Natural killer cell (primary cell): ENCODE data around the gene PAMR1. TPM values are rescaled to one million over a fixed set of nuclear protein-coding genes. Genes with fewer than 3 reads are reported as not detected.

Source experiments
- ATAC-seq, 3 donors: fragments of 150-1000 bp in 2 of 3; fragments of 200-7000 bp in 1 of 3; cut with Tn5 transposase; 1 replicate in 1 of 3; 2 replicates in 2 of 3; pipeline ENCODE4 v1.10.0; 2021; ENCODE audit warnings: mild to moderate bottlenecking in 2 of 3, moderate library complexity in 2 of 3
- DNase-seq, 2 donors: peaks; one replicate each; pipeline versions ENCODE4 v3.0.0 to v3.0.0-alpha.2; 2013 to 2021; ENCODE audit warnings: mixed read lengths in 1 of 2
- H3K27ac ChIP-seq: one replicate; pipeline ENCODE4 v1.5.1; 2013; ENCODE audit warnings: mild to moderate bottlenecking, low read length
- H3K27me3 ChIP-seq: one replicate; pipeline ENCODE4 v1.6.1; 2013; ENCODE audit warnings: low read length; ENCODE audit not compliant: control insufficient read depth, insufficient read depth
- H3K36me3 ChIP-seq: one replicate; pipeline ENCODE4 v1.6.1; 2013; ENCODE audit warnings: low read length; ENCODE audit not compliant: control insufficient read depth, insufficient read depth
- H3K4me1 ChIP-seq: one replicate; pipeline ENCODE4 v1.6.1; 2013; ENCODE audit warnings: low read length; ENCODE audit not compliant: control insufficient read depth, insufficient read depth
- H3K4me3 ChIP-seq: one replicate; pipeline ENCODE4 v1.5.1; 2013; ENCODE audit warnings: low read length
- H3K9me3 ChIP-seq: one replicate; pipeline ENCODE4 v1.6.1; 2013; ENCODE audit warnings: low read length; ENCODE audit not compliant: control insufficient read depth, insufficient read depth
- H3K27ac Mint-ChIP-seq, 2 donors: one replicate each; pipeline ENCODE4 v1.8.0; 2022; ENCODE audit warnings: mild to moderate bottlenecking in 2 of 2, mixed read lengths in 2 of 2, moderate library complexity in 1 of 2
- H3K27me3 Mint-ChIP-seq, 2 donors: one replicate each; pipeline ENCODE4 v1.8.0; 2022; ENCODE audit warnings: low read depth in 2 of 2, mixed read lengths in 2 of 2
- H3K36me3 Mint-ChIP-seq: one replicate; pipeline ENCODE4 v1.8.0; 2022; ENCODE audit warnings: mixed read lengths
- H3K4me1 Mint-ChIP-seq, 2 donors: one replicate each; pipeline ENCODE4 v1.8.0; 2022; ENCODE audit warnings: mixed read lengths in 2 of 2
- H3K4me3 Mint-ChIP-seq: one replicate; pipeline ENCODE4 v1.8.0; 2022; ENCODE audit warnings: mild to moderate bottlenecking, moderate library complexity, mixed read lengths
- H3K9me3 Mint-ChIP-seq, 2 donors: one replicate each; pipeline ENCODE4 v1.8.0; 2022; ENCODE audit warnings: mixed read lengths in 2 of 2
- CTCF ChIP-seq: fragments of 200-600 bp; IDR thresholded peaks from one replicate; pipeline ENCODE4 v1.8.0; 2022; ENCODE audit warnings: antibody characterized with exemption
- WGBS: methylation state at CpG from one replicate; pipeline ENCODE4 v1.1.7; 2013; ENCODE audit warnings: missing lambda C conversion rate; ENCODE audit not compliant: insufficient coverage; 5-methylcytosine and 5-hydroxymethylcytosine counted together
- intact Hi-C: fragments of 100-400 bp; cut with micrococcal nuclease; formaldehyde crosslinking; loops from one replicate; pipeline ENCODE4 v1.14.2; 2022
- total RNA-seq, 4 donors: library from RNA; stranded (reverse); fragments of 120-200 nt in 1 of 4; gene quantifications; one replicate each; pipeline versions ENCODE4 v1.2.3 to v1.2.4, GENCODE V29; 2013 to 2022

PAMR1 gene
- total RNA-seq, 3 donors from 2014 or later (not counting 1 experiment from before 2014, with no cell fraction given): not detected

GRCh38 chr11:35415487-35415886, 109.9 kb downstream of the PAMR1 start:
- peaks cover 11% of the 10 kb centered on the region for H3K4me1 ChIP-seq
- H3K9me3 Mint-ChIP-seq: no peaks in the 10 kb centered on the region
- no peak overlapping the region for H3K27ac Mint-ChIP-seq
- H3K27ac ChIP-seq: no peak overlapping the region
- H3K4me3 Mint-ChIP-seq: no peak overlapping the region
- 76% methylated on average over 1 of the region's 2 CpGs for whole genome bisulfite sequencing
- H3K4me3 ChIP-seq: no peak overlapping the region
- ATAC-seq (no peak), DNase-seq (no peak)
- H3K4me1 Mint-ChIP-seq: peaks cover 0 to 5% of the 10 kb centered on the region in 2 donors
- H3K36me3 Mint-ChIP-seq: no peaks in the 10 kb centered on the region
- H3K36me3 ChIP-seq: no peaks in the 10 kb centered on the region
- no peak for TF ChIP-seq CTCF
- H3K27me3 Mint-ChIP-seq: peaks cover 48 to 79% of the 10 kb centered on the region in 2 donors
- intact Hi-C loops: no loop called here
- no peaks in the 10 kb centered on the region for H3K9me3 ChIP-seq
- H3K27me3 ChIP-seq: peaks cover 27% of the 10 kb centered on the region

GRCh38 chr11:35414776-35415175, 110.6 kb downstream of the PAMR1 start:
- Mint-ChIP-seq H3K9me3 (no peaks in the 10 kb centered on the region), H3K4me3 (no peak overlapping the region), H3K27ac (no peak overlapping the region), H3K36me3 (no peaks in the 10 kb centered on the region), H3K27me3 (peaks cover 47 to 77% of the 10 kb centered on the region in 2 donors), H3K4me1 (peaks cover 0 to 5% of the 10 kb centered on the region in 2 donors)
- intact Hi-C loops: no loop called here
- no peak for DNase-seq
- 55% methylated on average over 2 of the region's 2 CpGs for WGBS
- Histone ChIP-seq H3K9me3 (no peaks in the 10 kb centered on the region), H3K4me3 (no peak overlapping the region), H3K27me3 (peaks cover 24% of the 10 kb centered on the region), H3K4me1 (peaks cover 5% of the 10 kb centered on the region), H3K36me3 (no peaks in the 10 kb centered on the region), H3K27ac (no peak overlapping the region)
- TF ChIP-seq CTCF: no peak
- no peak for ATAC-seq

- Histone ChIP-seq H3K27me3 (peaks cover 24% of the 10 kb centered on the region), H3K9me3 (no peaks in the 10 kb centered on the region), H3K36me3 (no peaks in the 10 kb centered on the region), H3K4me3 (no peak overlapping the region), H3K27ac (no peak overlapping the region), H3K4me1 (peaks cover under 1% of the 10 kb centered on the region)
- intact Hi-C loops: no loop called here
- DNase-seq (no peak), ATAC-seq (no peak)
- H3K4me1 Mint-ChIP-seq: peaks cover 0 to 5% of the 10 kb centered on the region in 2 donors
- H3K36me3 Mint-ChIP-seq: no peaks in the 10 kb centered on the region
- no peaks in the 10 kb centered on the region for H3K9me3 Mint-ChIP-seq
- peaks cover 47 to 77% of the 10 kb centered on the region in 2 donors for H3K27me3 Mint-ChIP-seq
- no peak overlapping the region for H3K4me3 Mint-ChIP-seq
- TF ChIP-seq CTCF: no peak
- 88% methylated on average over 5 of the region's 6 CpGs for WGBS
- no peak overlapping the region for H3K27ac Mint-ChIP-seq
Measured at GRCh38 chr11:35414311-35414710, 111.1 kb downstream of the PAMR1 start.

GRCh38 chr11:35413598-35413997, 111.8 kb downstream of the PAMR1 start:
- 77% methylated on average over 3 of the region's 3 CpGs for WGBS
- H3K4me3 ChIP-seq: no peak overlapping the region
- DNase-seq (no peak), ATAC-seq (no peak)
- H3K4me1 ChIP-seq: no peaks in the 10 kb centered on the region
- H3K4me3 Mint-ChIP-seq: no peak overlapping the region
- no peak overlapping the region for H3K27ac Mint-ChIP-seq
- H3K27ac ChIP-seq: no peak overlapping the region
- peaks cover 44 to 75% of the 10 kb centered on the region in 2 donors for H3K27me3 Mint-ChIP-seq
- no peaks in the 10 kb centered on the region for H3K9me3 ChIP-seq
- peaks cover 0 to 3% of the 10 kb centered on the region in 2 donors for H3K4me1 Mint-ChIP-seq
- peaks cover 24% of the 10 kb centered on the region for H3K27me3 ChIP-seq
- H3K36me3 Mint-ChIP-seq: no peaks in the 10 kb centered on the region
- no peak for TF ChIP-seq CTCF
- intact Hi-C loops: no loop called here
- no peaks in the 10 kb centered on the region for H3K36me3 ChIP-seq
- H3K9me3 Mint-ChIP-seq: no peaks in the 10 kb centered on the region
